Thyroid gland (tissue), 4 donors: ENCODE measurements around the gene ANKRD13C.

Source experiments
- POLR2A ChIP-seq, 2 donors: fragments of 450-650 bp; IDR thresholded peaks; one replicate each; pipeline ENCODE4 v1.6.1; 2017; ENCODE audit warnings: antibody characterized with exemption in 2 of 2, mild to moderate bottlenecking in 2 of 2, moderate library complexity in 1 of 2
- TF ChIP-seq, protein P1 (sequence below), 6 experiments: fragments of 200-600 bp in 3 of 6; fragments of 450-650 bp in 3 of 6; sonication (generic) in 3 of 6; IDR thresholded peaks; one replicate each; pipeline ENCODE4 v1.5.1; 2016 to 2019; ENCODE audit warnings: antibody characterized with exemption in 6 of 6, mild to moderate bottlenecking in 2 of 6, inconsistent platforms in 1 of 6, moderate library complexity in 1 of 6

DNA sequence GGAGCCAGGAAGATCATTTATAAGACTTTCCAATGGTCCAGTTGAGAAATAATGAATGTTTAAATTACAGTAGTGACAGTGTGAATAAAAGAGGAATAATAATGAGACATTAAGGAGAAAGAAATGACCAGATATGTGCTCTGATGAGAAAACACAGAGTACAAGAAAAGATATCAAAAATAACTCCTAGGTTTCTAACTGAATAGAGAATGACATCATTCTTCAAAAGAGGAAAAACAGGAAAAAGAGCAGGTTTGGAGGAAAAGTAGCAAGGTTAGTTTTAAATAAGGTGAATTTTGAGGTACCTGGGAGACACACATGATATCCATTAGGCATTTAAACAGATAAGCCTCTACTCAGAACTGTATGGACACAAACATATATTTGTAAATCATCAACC, 55.0 kb downstream of the ANKRD13C start:
- TF ChIP-seq POLR2A (IDR thresholded peaks at IDR 0.05): no peak
- TF ChIP-seq, protein P1, sequence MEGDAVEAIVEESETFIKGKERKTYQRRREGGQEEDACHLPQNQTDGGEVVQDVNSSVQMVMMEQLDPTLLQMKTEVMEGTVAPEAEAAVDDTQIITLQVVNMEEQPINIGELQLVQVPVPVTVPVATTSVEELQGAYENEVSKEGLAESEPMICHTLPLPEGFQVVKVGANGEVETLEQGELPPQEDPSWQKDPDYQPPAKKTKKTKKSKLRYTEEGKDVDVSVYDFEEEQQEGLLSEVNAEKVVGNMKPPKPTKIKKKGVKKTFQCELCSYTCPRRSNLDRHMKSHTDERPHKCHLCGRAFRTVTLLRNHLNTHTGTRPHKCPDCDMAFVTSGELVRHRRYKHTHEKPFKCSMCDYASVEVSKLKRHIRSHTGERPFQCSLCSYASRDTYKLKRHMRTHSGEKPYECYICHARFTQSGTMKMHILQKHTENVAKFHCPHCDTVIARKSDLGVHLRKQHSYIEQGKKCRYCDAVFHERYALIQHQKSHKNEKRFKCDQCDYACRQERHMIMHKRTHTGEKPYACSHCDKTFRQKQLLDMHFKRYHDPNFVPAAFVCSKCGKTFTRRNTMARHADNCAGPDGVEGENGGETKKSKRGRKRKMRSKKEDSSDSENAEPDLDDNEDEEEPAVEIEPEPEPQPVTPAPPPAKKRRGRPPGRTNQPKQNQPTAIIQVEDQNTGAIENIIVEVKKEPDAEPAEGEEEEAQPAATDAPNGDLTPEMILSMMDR (IDR thresholded peaks at IDR 0.05): no peak
